Measurements from ENCODE around the gene FAM13A.
A peak's percentile ranks its signal among the peaks of the same experiment; 100 is the strongest.

Gene FAM13A

GRCh38 chr4:88702782-88703181, 354.2 kb downstream of the FAM13A start:
- DNase-seq, result peak; percentile 47

- DNase-seq, result no peak
Observed at GRCh38 chr4:88698519-88698918, 358.5 kb downstream of the FAM13A start.

- peak; percentile 58 for DNase-seq
Observed at GRCh38 chr4:88697588-88698329, 359.2 kb downstream of the FAM13A start, which contains the start of gene NAP1L5. NAP1L5 (minus strand) TSS chr4:88697829; CDS start chr4:88697754, 75 bp downstream.

- no peak for DNase-seq
Observed at GRCh38 chr4:88697141-88697540, 359.8 kb downstream of the FAM13A start.

GRCh38 chr4:88696630-88697029, 360.4 kb downstream of the FAM13A start:
- no peak for DNase-seq

GRCh38 chr4:88693792-88694191, 363.2 kb downstream of the FAM13A start:
- DNase-seq, result no peak

GRCh38 chr4:88690355-88690754, 366.6 kb downstream of the FAM13A start:
- peak; percentile 50 for DNase-seq

- DNase-seq, result no peak
Observed at GRCh38 chr4:88681209-88681608, 375.8 kb downstream of the FAM13A start.

Data from OCI-M1 (cell line).